GM18508 (cell line): ENCODE data around the gene BUB1B.
"Not testable (repeated sequence)": the region's sequence is repeated elsewhere in the genome, so short reads cannot be mapped to it uniquely, and the experiment has no call there.

ENCODE experiments used
- ATAC-seq: cut with Tn5 transposase; IDR thresholded peaks from one replicate; pipeline ENCODE4 v1.9.1; 2021; ENCODE audit warnings: moderate number of reproducible peaks; ENCODE audit not compliant: insufficient read depth, unreplicated experiment

The BUB1B gene

GRCh38 chr15:40167374-40167773, 6.5 kb downstream of the BUB1B start:
- not testable (repeated sequence) for ATAC-seq

GRCh38 chr15:40175160-40175559, 14.3 kb downstream of the BUB1B start:
- no peak for ATAC-seq

GRCh38 chr15:40182358-40183029, 21.6 kb downstream of the BUB1B start:
- ATAC-seq = no peak

DNA sequence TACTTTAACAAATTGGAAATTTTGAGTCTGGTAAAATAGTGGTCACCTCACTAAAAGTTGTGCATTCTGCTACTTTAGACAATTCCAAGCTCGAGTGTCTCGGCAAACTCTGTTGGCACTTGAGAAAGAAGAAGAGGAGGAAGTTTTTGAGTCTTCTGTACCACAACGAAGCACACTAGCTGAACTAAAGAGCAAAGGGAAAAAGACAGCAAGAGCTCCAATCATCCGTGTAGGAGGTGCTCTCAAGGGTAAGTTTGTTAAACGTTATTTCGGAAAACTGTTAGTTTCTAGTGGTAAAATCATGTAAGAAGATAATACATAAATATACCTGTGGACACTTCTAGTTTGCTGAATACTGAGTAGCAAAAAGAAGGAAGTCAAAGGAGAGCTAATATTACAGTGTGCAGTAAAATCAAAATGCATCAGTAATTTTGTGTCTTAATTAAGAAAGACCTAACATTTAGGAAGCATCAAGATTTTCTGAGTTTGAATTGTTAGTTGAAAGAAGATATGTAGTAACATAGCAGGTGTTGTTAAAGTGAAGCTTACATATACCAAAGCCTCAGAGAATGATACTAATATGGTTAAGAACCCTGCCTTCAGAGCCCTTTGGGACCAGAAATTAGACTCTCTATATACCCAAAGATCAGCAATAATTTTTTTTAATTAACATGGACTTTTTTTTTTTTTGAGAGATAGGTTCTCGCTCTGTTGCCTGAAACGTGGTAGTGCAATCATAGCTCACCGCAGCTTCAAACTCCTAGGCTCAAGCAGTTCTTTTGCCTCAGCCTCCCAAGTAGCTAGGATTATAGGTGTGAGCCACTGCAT, 23.0 kb downstream of the BUB1B start:
- ATAC-seq = no peak

DNA sequence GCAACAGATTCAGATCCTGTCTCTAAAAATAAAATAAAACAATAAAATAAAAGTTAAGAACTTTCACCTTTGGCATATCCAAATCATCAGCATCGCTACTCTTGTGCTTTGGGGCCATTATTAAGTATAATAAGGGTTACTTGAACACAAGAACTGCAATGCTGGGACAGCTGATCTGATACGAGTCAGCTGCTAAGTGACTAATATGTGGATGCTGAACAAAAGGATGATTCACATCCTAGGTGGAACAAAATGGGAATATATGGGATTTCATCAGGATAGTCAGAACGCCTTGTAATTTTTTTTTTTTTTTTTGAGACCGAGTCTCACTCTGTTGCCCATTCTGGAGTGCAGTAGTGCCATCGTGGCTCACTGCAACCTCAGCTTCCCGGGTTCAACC, 29.7 kb downstream of the BUB1B start:
- ATAC-seq = no peak

DNA sequence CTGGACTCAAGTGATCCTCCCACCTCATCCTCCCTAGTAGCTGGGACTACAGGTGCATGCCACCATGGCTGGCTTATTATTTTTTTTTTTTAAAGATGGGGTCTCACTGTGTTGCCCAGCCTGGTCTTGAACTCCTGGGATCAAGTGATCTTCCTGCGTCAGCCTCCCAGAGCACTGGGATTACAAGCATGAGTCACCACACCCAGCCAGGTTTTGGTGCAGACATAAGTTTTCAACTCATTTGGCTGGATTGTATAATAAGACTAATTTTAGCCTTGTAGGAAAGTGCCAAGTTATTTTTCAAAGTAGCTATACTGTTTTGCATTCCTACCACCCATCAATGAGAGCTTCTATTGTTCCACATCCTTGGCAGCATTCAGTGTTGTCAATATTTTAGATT, 32.1 kb downstream of the BUB1B start:
- no peak for ATAC-seq

DNA sequence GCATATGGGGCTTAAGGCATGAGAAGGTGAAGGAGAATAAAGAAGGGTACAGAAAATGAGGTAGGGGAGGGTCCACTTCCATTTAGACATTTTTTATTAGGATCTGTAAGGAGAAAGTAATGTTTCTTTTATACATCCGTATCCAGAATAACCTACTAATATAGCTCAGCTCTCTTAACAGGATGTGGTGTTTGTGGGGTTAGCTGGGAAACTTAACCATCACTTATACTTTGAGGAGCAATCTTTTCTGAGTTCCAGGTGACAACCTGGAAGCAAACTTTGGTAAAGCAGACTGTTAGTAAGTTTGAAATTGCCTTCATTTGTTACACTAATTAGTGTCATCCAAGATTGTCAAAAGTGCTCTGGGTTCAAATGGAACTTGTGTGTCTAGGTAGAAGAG, 36.6 kb downstream of the BUB1B start:
- ATAC-seq = no peak

GRCh38 chr15:40198355-40199085, 37.7 kb downstream of the BUB1B start:
- no peak for ATAC-seq

- no peak for ATAC-seq
Observed at GRCh38 chr15:40204100-40204499, 43.2 kb downstream of the BUB1B start.

- ATAC-seq = no peak
Observed at GRCh38 chr15:40217166-40217824, 56.4 kb downstream of the BUB1B start.

DNA sequence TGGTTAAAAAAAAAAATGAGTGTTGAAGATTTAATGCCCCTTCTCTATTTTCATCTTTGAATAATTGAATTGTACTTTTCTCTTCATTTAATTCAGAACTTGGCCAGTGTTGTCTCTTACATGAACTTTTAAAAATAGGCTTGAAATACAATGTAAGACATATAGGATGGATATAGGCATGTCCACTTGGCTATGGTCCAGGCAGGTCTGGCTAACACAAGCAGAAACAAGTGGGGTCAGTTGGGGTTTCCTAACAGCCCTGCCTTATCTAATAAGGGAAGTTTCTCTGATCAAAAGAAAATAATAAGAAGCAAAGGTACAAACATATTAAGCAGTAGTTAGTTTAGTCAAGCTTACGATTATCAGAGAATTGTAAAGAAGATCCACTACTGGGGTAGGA, 58.9 kb downstream of the BUB1B start:
- ATAC-seq = no peak

GRCh38 chr15:40222131-40222530, 61.3 kb downstream of the BUB1B start:
- ATAC-seq = no peak

DNA sequence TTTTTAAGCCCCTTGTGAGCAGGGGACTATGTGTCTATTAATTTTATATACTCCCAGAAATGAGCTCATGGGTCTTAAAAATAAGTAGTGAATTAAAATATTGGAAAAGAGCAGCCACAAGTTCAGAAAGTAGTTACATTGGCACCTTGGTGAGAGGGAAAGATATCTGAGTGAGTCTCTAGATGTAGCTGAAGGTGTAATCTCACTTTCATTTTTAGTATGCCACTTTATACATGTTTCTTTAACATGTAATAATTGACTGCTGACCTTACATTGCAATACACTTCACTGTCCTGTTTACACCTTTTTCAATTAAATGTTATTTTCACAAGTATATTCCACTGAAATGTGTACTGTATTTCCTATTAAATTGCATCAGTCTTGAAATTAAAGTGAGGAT, 65.9 kb downstream of the BUB1B start:
- ATAC-seq = no peak

DNA sequence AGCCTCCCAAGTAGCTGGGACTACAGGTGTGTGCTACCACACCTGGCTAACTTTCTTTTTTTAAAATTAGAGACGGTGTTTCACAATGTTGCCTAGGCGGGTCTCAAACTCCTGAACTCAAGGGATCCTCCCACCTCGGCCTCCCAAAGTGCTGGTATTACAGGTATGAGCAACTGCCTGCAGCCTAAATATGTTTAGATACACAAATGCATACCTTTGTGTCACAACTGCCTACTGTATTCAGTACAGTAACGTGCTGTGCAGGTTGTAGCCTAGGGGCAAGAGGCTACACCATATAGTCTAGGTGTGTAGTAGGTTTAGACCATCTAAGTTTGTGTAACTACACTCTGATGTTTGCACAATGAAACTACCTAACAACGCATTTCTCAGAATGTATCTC, 68.4 kb downstream of the BUB1B start:
- ATAC-seq = no peak

- ATAC-seq = no peak
Observed at GRCh38 chr15:40229956-40230355, 69.1 kb downstream of the BUB1B start.

DNA sequence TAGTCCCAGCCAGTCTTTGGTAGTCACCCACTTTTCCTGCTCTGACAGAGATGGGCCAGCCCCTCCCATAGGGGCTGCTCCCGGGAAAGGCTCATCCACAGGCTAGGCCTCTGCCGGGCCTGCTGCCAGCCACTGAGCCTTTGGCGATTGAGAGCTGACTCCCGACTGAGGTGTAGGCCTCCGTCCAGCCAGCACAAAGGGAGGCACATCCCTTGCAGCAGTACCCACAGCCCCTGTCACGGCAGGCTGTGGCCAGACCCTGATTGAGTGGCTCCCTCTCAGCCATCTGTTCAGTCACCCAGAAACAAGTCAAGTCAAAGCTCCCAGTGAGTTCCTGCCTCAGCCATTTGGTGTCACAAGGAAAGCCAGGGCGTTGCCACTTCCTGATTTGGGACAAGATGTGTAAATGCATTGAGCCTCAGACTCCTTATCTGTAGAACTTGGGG, 71.8 kb downstream of the BUB1B start:
- no peak for ATAC-seq

DNA sequence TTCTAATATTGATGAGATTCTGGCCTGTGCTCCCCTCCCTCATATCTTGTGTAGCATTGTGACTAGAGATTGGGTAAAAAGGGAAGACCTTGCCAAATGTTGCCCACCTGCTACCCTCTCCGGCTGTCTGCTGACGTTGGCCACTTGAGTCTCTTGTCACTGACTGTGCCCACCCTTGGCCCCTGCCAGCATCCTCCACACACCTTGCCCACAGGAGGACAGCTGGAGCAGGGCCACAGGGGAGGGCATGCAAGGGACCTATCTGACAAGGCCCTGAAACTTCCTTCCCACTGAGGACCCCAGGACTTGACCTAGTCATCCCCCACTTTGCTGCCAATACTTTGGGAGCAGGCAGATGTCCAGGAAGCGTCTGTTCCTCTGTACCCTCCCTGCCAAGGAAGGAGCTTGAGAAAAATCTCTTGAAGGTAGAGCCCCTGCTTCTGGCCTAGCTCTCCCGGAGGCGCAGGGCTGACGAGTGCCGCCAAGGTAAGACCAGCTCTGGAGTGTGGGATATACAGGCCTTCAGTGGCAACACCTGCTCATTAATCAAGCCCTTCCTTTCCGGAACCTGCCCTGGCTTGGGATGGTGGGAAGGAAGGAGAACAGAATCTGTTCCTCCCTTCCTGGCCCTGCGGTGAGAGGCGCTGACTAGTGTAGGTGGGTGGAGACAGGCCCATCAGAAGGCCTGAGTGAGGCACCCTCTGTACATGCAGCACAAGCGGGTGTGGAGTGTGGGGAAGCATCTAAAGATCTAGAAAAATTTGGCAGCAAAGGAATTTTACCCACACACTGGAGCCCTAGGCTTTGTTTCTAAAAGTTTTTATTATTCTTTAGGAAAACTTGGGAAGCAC, 73.1 kb downstream of the BUB1B start:
- no peak for ATAC-seq

DNA sequence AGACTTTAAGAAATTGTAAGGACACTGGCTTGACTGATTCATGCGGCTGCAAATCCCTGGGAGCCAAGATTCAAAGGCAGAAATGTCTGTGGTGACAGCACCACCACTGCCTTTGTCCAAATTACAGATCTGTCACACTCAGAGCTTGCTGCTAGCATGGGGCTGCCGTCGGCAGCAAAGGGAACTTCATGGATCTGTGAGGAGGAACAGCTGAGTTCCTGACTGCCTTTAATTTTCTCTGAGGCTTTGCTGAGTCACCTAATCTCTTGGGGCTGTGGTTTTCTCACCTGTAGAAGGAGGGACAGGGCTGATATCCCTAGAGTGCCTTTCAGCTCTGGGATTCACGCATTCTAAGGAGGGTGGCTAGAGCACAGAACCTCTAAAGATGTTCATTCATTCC, 73.9 kb downstream of the BUB1B start:
- ATAC-seq = no peak

GRCh38 chr15:40235201-40235885, 74.5 kb downstream of the BUB1B start:
- ATAC-seq = no peak
